Erythroblast (primary cell): ENCODE results near the gene AGMO.

Source experiments
- GATA1 ChIP-seq: IDR thresholded peaks from 2 replicates; pipeline ENCODE4 v1.6.1; 2011; ENCODE audit warnings: low read depth, mild to moderate bottlenecking, control low read depth, low read length, moderate library complexity
- POLR2A ChIP-seq: IDR thresholded peaks from 2 replicates; pipeline ENCODE4 v1.6.1; 2011; ENCODE audit warnings: mild to moderate bottlenecking, low read length

DNA sequence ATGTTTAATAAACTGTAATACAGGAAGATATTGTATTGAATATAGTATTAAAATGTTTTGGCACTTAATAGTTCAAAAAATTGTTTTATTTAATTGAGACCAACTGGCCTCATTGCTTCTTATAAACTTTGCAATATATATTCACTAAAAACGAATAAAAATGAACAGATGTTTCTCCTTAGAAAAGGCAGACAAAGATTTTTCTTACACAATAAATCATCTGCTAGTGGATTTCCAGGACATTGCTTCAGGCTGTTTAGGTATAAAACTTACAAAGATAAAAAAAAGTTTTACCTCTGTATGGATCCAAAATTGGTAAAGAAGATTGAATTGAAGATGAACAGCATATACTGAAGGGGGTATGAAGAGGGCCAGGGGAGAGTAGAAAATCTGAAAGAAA lies 143.6 kb downstream of the AGMO start:
- TF ChIP-seq POLR2A (no peak), GATA1 (no peak)
